GM23248 (cell line): Measurements from ENCODE around the gene ARAP1. TPM values are rescaled to one million over a fixed set of nuclear protein-coding genes. Genes with fewer than 3 reads are reported as not detected.

ENCODE experiments used
- DNase-seq: peaks from one replicate; pipeline ENCODE4 v3.0.0-alpha.2; 2015
- H2AFZ ChIP-seq: fragments of 200-600 bp; sonication (generic); 2 replicates; pipeline ENCODE4 v1.6.1; 2016; ENCODE audit warnings: antibody characterized with exemption
- H3F3A ChIP-seq: fragments of 200-600 bp; sonication (generic); 2 replicates; pipeline ENCODE4 v1.6.1; 2016; ENCODE audit warnings: mild to moderate bottlenecking, antibody characterized with exemption, mixed run types; ENCODE audit not compliant: insufficient read depth
- H3K27ac ChIP-seq: fragments of 200-600 bp; sonication (generic); 2 replicates; pipeline ENCODE4 v1.5.1; 2016; ENCODE audit warnings: mild to moderate bottlenecking
- H3K27me3 ChIP-seq: fragments of 200-600 bp; sonication (generic); replicated peaks from 2 replicates; pipeline ENCODE4 v1.6.1; 2016; ENCODE audit warnings: mild to moderate bottlenecking; ENCODE audit not compliant: insufficient read depth
- H3K36me3 ChIP-seq: fragments of 200-600 bp; sonication (generic); 2 replicates; pipeline ENCODE4 v1.6.1; 2016; ENCODE audit warnings: low read depth, mild to moderate bottlenecking
- H3K4me1 ChIP-seq: fragments of 200-600 bp; sonication (generic); 2 replicates; pipeline ENCODE4 v1.6.1; 2016; ENCODE audit warnings: mild to moderate bottlenecking; ENCODE audit not compliant: insufficient read depth
- H3K4me2 ChIP-seq: fragments of 200-600 bp; sonication (generic); one replicate; pipeline ENCODE4 v1.6.1; 2016; ENCODE audit warnings: mild to moderate bottlenecking; ENCODE audit not compliant: unreplicated experiment
- H3K4me3 ChIP-seq: fragments of 200-600 bp; sonication (generic); 2 replicates; pipeline ENCODE4 v1.5.1; 2016; ENCODE audit warnings: mild to moderate bottlenecking
- H3K79me2 ChIP-seq: fragments of 200-600 bp; sonication (generic); 2 replicates; pipeline ENCODE4 v1.6.1; 2016; ENCODE audit warnings: mild to moderate bottlenecking; ENCODE audit not compliant: insufficient read depth
- H3K9ac ChIP-seq: fragments of 200-600 bp; sonication (generic); 2 replicates; pipeline ENCODE4 v1.6.1; 2016; ENCODE audit warnings: mild to moderate bottlenecking
- H3K9me2 ChIP-seq: fragments of 200-600 bp; sonication (generic); 2 replicates; pipeline ENCODE4 v1.6.1; 2016; ENCODE audit warnings: mixed run types, mild to moderate bottlenecking, moderate library complexity; ENCODE audit not compliant: insufficient read depth
- H3K9me3 ChIP-seq: fragments of 200-600 bp; sonication (generic); one replicate; pipeline ENCODE4 v1.6.1; 2017; ENCODE audit warnings: low read depth
- H4K20me1 ChIP-seq: fragments of 200-600 bp; sonication (generic); 2 replicates; pipeline ENCODE4 v1.6.0; 2016; ENCODE audit not compliant: insufficient read depth
- EZH2 ChIP-seq: fragments of 200-600 bp; sonication (generic); IDR thresholded peaks from 2 replicates; pipeline ENCODE4 v1.6.1; 2018; ENCODE audit warnings: antibody characterized with exemption, mild to moderate bottlenecking; ENCODE audit not compliant: insufficient read depth, poor library complexity, severe bottlenecking
- EZH2phosphoT487 ChIP-seq: fragments of 200-600 bp; sonication (generic); IDR thresholded peaks from 2 replicates; pipeline ENCODE4 v1.6.1; 2018; ENCODE audit warnings: antibody characterized with exemption, moderate library complexity, mild to moderate bottlenecking, low read depth; ENCODE audit not compliant: insufficient read depth
- WGBS, 2 experiments: methylation state at CpG; one replicate each; pipeline ENCODE4 v1.1.6; 2015 to 2017; ENCODE audit warnings: low lambda C conversion rate in 2 of 2, low coverage in 1 of 2; ENCODE audit errors: missing lambda C conversion rate in 2 of 2; 5-methylcytosine and 5-hydroxymethylcytosine counted together
- in situ Hi-C: fragments of 300-500 bp; cut with MboI; formaldehyde crosslinking; loops from 2 replicates; pipeline ENCODE4 v1.15.0; 2020
- polyA plus RNA-seq: library from polyadenylated mRNA; unstranded; fragments of >200 nt; fragmentation: Nextera tagmentation; extraction: Ambion mirVana; gene quantifications from 2 replicates; pipeline ENCODE4 v1.2.1, GENCODE V29; 2016
- total RNA-seq: library from RNA; depleted of rRNA; stranded (reverse); fragments of >200 nt; shearing (Covaris generic); gene quantifications from 2 replicates; pipeline ENCODE4 v1.2.3, GENCODE V29; 2014

ARAP1 gene
- total and polyA plus RNA-seq, 2 experiments from 2014 or later = 41.5 to 73.9 TPM

GRCh38 chr11:72736452-72737069, 15.6 kb downstream of the ARAP1 start:
- Histone ChIP-seq H3K79me2 (peaks cover 47% of the 10 kb centered on the region), H3K9me2 (no peaks in the 10 kb centered on the region), H3K27ac (peak overlapping the region; percentile 74), H3K36me3 (no peaks in the 10 kb centered on the region), H2AFZ (peak overlapping the region; percentile 46), H3K27me3 (no peaks in the 10 kb centered on the region), H3K9ac (peak overlapping the region; percentile 30), H3K9me3 (no peaks in the 10 kb centered on the region), H3K4me2 (peak overlapping the region; percentile 33), H3K4me1 (peaks cover 45% of the 10 kb centered on the region), H3F3A (peaks cover 25% of the 10 kb centered on the region), H3K4me3 (no peak overlapping the region), H4K20me1 (no peaks in the 10 kb centered on the region)
- in situ Hi-C loops = no loop called here
- no peak for TF ChIP-seq EZH2phosphoT487
- TF ChIP-seq EZH2 = no peak
- 4 to 5% methylated on average over 5 of the region's 5 CpGs for WGBS, 2 experiments
- peak; percentile 86 for DNase-seq

- Histone ChIP-seq H3K9me2 (no peaks in the 10 kb centered on the region), H3K9me3 (no peaks in the 10 kb centered on the region), H3K4me3 (no peak overlapping the region), H3K27ac (peak overlapping the region; percentile 74), H3K4me1 (peaks cover 45% of the 10 kb centered on the region), H2AFZ (0 out of 2 replicates have a peak overlapping the region, but pooled peaks have one; percentile 15), H3F3A (peaks cover 24% of the 10 kb centered on the region), H3K36me3 (no peaks in the 10 kb centered on the region), H3K79me2 (peaks cover 46% of the 10 kb centered on the region), H4K20me1 (no peaks in the 10 kb centered on the region), H3K27me3 (no peaks in the 10 kb centered on the region), H3K9ac (peak overlapping the region; percentile 30), H3K4me2 (no peak overlapping the region)
- no peak for TF ChIP-seq EZH2
- no peak for TF ChIP-seq EZH2phosphoT487
- in situ Hi-C loops = no loop called here
- WGBS, 2 experiments = 50 to 56% methylated on average over 8 of the region's 8 CpGs
- peak; percentile 78 for DNase-seq
Observed at GRCh38 chr11:72735495-72736027, 16.6 kb downstream of the ARAP1 start.

GRCh38 chr11:72732329-72732728, 19.9 kb downstream of the ARAP1 start:
- in situ Hi-C loops = no loop called here
- Histone ChIP-seq H3K27me3 (no peaks in the 10 kb centered on the region), H4K20me1 (no peaks in the 10 kb centered on the region), H3K36me3 (no peaks in the 10 kb centered on the region), H3K27ac (no peak overlapping the region), H3K79me2 (peaks cover 34% of the 10 kb centered on the region), H3K9me2 (no peaks in the 10 kb centered on the region), H3K4me1 (peaks cover 21% of the 10 kb centered on the region), H3K4me2 (no peak overlapping the region), H3K4me3 (no peak overlapping the region), H3F3A (peaks cover 19% of the 10 kb centered on the region; the same call in 1 of the 2 replicates), H3K9me3 (no peaks in the 10 kb centered on the region), H3K9ac (no peak overlapping the region), H2AFZ (no peak overlapping the region)
- 41 to 43% methylated on average over 10 of the region's 10 CpGs for WGBS, 2 experiments
- TF ChIP-seq EZH2 (no peak), EZH2phosphoT487 (no peak)
- DNase-seq = peak; percentile 46

- H3K27ac ChIP-seq = no peak overlapping the region
- in situ Hi-C loops = no loop called here
Observed at GRCh38 chr11:72730737-72731136, 21.5 kb downstream of the ARAP1 start.

More at GRCh38 chr11:72730737-72731136, 21.5 kb downstream of the ARAP1 start:
- H3K4me2 ChIP-seq = no peak overlapping the region
- H4K20me1 ChIP-seq = no peaks in the 10 kb centered on the region
- H3K4me1 ChIP-seq = peaks cover 5% of the 10 kb centered on the region
- no peaks in the 10 kb centered on the region for H3K27me3 ChIP-seq
- no peak overlapping the region for H3K9ac ChIP-seq
- no peaks in the 10 kb centered on the region for H3K9me2 ChIP-seq
- H2AFZ ChIP-seq = no peak overlapping the region
- peaks cover 5% of the 10 kb centered on the region; the same call in 1 of the 2 replicates for H3F3A ChIP-seq
- no peaks in the 10 kb centered on the region for H3K9me3 ChIP-seq
- WGBS, 2 experiments = 90 to 94% methylated on average over 2 of the region's 2 CpGs
- TF ChIP-seq EZH2phosphoT487 (no peak), EZH2 (no peak)
- no peak overlapping the region for H3K4me3 ChIP-seq
- H3K79me2 ChIP-seq = peaks cover 37% of the 10 kb centered on the region
- H3K36me3 ChIP-seq = no peaks in the 10 kb centered on the region
- DNase-seq = no peak
